ENCODE data around the gene POLE.

The POLE gene

GRCh38 chr12:132596016-132596415 lies 91.1 kb downstream of the POLE start:
- no peak for DNase-seq (ENCODE audit: low read depth in 2 of 2)

- DNase-seq (ENCODE audit: low read depth in 2 of 2), result no peak
Measured at GRCh38 chr12:132595183-132595582, 92.0 kb downstream of the POLE start.

DNA sequence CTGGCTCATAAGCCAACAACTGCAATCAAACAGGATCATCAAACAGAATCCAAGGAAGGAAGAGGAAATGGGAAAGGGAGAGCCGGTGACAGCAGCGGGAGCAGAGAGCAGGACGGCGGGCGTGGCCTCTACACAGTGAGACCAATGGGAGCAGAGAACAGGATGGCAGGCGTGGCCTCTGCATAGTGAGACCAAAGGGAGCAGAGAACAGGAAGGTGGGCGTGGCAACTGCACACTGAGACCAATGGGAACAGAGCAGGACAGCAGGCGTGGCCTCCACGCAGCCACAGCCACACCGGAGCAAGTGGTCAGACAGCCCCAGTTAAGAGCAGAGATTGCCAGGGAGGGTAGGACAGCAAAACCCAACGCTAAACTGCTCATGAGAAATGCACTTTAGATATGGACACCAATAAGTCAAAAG lies 93.2 kb downstream of the POLE start:
- DNase-seq (ENCODE audit: low read depth in 2 of 2), result no peak

DNA sequence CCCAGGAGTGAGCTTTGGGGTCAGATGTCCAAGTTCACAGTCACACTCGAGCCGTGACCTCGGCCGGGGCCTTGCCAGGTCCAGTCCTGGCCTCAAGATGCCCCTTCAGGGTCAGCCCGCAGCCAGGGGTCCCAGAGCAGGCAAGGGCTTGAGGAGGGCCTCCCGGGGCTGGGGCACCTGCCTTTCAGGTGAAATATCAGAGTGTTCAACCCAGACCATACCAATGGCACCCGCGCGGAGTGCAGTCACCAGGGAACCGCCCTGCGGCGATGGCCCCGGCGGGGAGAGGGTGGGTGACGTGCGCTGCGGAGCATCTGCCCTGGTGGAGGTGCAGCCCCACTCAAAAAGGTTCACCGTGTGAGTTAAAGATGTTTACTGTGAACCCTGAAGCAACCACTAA lies 93.6 kb downstream of the POLE start:
- no peak for DNase-seq (ENCODE audit: low read depth in 2 of 2)

DNA sequence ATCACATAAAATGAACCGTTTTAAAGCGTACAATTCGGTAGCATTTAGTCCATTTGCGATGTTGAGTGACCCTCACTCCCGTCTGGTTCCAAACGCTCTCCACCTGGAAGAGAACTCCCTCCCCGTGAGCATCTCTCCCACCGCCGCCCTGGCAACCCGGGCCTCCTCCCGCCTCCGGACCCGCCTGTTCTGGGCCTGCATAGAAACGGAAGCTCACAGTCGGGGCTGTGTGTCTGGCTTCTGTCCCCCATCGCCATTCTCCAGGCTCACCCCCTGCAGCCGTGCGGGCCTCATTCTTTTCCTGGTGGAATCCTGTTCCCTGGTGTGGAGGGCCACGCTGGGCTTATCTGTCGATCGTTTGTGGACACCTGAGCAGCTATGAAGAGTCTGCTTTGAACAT lies 94.1 kb downstream of the POLE start:
- no peak for DNase-seq (ENCODE audit: low read depth in 2 of 2)

GRCh38 chr12:132592282-132592970 lies 94.7 kb downstream of the POLE start:
- no peak for DNase-seq (ENCODE audit: low read depth in 2 of 2)

DNA sequence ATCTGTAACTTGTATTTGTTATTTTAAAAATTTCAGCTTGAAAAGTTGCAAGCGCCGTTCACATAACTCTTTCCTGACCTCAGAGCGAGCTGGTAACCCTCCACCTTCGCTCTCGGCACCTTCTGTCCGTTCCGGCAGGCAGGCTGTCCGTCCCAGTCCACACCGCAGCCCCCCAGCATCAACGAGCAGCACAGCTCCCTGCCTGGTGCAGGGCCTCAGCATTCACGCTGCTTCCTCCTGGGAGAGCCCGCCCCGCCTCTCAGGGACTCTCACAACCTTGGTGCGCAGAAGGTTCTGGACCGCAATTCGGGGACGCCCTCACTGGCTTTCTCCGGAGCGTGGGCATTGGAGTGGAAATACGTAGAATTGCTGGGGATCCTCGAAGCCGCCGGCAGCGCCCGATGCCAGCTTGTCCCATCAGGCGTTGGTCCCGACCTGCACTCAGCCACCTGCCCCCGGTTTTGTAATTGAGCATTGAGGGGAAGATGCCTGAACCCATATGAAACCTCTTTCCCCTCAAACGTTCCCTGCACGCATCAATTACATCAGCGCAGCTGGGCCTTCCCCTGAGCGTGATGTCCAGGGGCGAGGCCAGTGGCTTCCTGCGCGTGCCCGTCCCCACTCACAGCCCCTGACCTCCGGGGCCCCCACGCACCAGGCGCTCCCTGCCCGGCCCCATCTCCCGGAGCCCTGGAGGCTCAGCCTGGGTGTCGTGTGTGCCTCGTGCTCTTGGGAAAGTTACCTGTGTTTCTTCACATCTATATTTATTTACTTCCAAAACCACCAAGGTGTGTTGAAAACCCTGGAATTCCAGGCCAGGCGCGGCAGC lies 95.8 kb downstream of the POLE start:
- no peak for DNase-seq (ENCODE audit: low read depth in 2 of 2)

GRCh38 chr12:132588821-132589669 lies 98.1 kb downstream of the POLE start:
- no peak for DNase-seq (ENCODE audit: low read depth in 2 of 2)

GRCh38 chr12:132588319-132588718 lies 98.8 kb downstream of the POLE start:
- no peak for DNase-seq (ENCODE audit: low read depth in 2 of 2)

GRCh38 chr12:132587781-132588180 lies 99.4 kb downstream of the POLE start:
- DNase-seq (ENCODE audit: low read depth in 2 of 2), result no peak

DNA sequence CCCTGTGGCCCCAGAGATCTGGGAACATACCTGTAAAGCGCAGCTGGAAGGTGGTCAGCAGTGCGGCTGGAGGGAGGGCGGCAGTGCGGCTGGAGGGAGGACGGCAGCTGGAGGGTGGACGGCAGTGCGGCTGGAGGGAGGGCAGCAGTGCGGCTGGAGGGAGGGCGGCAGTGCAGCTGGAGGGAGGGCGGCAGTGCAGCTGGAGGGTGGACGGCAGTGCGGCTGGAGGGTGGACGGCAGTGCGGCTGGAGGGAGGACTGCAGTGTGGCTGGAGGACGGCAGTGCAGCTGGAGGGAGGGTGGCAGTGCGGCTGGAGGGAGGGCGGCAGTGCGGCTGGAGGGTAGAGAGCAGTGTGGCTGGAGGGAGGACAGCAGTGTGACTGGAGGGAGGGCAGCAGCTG lies 100.2 kb downstream of the POLE start:
- no peak for DNase-seq (ENCODE audit: low read depth in 2 of 2)

DNA sequence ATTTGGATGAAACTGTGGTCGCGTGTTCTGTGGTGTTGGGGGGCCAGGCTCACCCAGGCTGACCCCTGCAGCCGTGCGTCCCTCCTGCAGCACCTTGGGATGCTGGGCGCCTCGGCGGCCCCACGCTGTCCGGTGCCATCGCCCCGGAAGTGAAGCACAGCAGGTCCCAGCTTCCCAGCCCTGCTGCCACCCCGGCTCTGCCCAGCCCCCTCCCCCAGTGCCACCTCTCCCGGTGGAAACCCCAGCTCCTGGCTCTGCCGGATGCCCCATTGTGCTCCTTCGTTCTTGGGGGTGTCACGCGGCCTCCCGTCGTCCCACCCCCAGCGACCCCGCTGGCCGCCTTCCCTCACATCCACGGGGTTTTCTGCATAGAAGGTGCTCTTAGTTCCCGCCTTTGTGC lies 102.0 kb downstream of the POLE start:
- DNase-seq (ENCODE audit: low read depth in 2 of 2), result no peak

GRCh38 chr12:132584429-132584828 lies 102.7 kb downstream of the POLE start:
- no peak for DNase-seq (ENCODE audit: low read depth in 2 of 2)

- no peak for DNase-seq (ENCODE audit: low read depth in 2 of 2)
Measured at GRCh38 chr12:132583736-132584135, 103.4 kb downstream of the POLE start.

DNA sequence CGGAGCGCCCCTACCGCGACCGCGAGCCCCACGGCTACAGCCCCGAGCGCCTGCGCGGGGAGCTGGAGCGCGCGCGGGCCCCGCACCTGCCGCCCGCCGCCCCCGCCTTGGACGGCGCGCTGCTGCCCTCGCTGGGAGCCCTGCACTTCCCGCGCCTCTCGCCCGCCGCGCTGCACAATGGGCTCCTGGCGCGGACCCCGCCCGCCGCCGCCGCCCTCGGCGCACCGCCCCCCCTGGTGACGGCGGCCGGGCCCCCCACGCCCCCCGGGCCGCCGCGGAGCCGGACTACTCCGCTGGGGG lies 103.8 kb downstream of the POLE start:
- DNase-seq (ENCODE audit: low read depth in 2 of 2), result no peak

DNA sequence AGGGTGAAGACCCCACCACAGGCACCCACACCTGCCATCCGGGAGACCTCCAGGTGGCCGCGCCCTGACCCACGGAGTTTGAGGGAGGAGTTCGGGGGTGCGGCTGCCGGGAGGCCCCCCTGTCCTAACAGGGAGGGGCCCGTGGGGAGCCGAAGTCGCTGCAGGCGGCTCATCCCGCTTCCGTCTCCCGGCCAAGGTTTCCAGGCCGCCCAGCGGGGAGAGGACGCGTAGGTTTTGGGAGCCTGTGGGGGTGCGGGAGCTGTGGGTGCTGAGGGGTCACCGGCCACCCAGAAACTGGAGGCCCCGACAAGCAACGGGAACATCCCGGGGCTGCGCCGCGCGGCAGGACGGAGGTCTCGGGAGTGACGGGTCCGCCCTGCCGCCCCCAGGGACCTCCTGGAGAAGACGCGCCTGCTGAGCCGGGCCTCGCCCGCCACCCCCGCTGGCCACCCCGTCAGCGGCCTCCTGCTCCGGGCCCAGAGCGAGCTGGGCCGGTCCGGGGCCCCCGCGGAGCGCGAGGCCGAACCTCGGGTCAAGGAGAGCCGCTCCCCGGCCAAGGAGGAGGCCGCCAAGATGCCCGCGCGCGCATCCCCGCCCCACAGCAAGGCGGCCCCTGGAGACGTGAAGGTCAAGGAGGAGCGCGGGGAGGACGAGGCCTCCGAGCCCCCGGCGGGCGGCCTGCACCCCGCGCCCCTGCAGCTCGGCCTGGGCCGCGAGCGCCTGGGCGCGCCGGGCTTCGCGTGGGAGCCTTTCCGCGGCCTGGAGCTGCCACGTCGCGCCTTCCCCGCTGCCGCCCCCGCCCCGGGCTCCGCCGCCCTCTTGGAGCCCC lies 104.3 kb downstream of the POLE start:
- no peak for DNase-seq (ENCODE audit: low read depth in 2 of 2)

DNA sequence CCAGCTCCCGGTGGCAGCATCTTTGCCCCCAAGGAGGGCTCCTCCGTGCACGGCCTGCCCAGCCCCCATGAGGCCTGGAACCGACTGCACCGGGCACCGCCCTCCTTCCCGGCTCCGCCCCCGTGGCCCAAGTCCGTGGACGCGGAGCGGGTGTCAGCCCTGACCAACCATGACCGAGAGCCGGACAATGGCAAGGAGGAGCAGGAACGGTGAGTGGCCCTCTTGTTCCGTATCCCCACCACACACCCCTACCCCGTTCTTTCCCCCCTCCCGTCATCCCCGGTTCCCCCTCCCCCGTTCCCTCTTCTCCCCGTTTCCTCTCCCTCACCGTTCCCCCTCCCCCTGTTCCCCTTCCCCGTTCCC lies 105.1 kb downstream of the POLE start:
- no peak for DNase-seq (ENCODE audit: low read depth in 2 of 2)

GRCh38 chr12:132581348-132582057 lies 105.6 kb downstream of the POLE start:
- no peak for DNase-seq (ENCODE audit: low read depth in 2 of 2)

DNA sequence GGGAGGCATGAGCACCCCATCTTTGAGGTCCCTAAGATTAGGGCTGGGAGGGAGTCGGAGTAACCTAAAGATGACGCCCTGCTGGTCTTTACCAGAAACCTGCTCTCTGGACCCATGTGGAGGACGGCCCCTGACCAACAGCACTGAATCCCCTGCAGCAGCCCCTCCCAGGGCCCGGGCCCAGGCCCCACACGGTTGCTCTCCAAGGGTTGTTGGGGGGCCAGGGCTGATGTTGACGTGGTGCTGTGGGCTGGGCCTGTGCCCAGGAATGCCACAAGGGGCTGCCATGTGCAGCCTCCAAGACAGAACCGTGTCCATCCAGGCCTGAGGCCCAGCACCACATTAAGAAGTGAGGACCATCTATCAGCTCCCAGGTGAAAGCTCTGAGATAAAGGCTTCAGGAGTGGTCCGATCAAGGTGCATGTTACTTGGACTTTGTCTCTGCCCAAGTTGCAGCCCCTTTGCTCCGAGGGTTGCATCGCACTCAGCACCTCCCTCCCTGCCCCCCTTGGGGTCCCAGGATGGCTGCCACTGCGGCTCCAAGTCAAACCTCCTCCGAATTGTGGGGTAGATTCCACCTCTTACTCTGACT lies 106.3 kb downstream of the POLE start:
- DNase-seq (ENCODE audit: low read depth in 2 of 2), result no peak

- no peak for DNase-seq (ENCODE audit: low read depth in 2 of 2)
Measured at GRCh38 chr12:132579744-132580143, 107.4 kb downstream of the POLE start.

DNA sequence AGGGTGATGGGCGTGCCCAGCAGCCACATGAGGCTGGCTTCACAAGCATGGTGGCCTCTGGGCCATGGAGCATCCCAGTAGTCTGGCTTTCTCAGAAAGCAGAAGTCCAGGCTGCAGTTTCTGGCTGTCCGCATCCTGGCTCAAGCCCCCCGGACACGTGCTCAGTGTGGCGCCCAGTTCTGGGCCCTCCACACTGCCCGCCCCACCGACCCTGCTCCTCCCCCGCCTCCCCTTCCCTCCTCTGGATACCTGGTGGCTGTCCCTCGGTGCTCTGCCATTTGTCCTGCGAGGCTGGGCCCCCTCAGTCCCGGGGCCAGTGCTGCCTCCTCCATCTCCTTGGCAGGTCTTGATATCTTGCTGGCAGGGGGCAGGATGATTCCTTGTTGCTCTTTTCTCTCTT lies 108.3 kb downstream of the POLE start:
- no peak for DNase-seq (ENCODE audit: low read depth in 2 of 2)
